ENCODE results near the gene VN1R5. TPM values are rescaled to one million over a fixed set of nuclear protein-coding genes. Genes with fewer than 3 reads are reported as not detected.

Gene VN1R5
- total and polyA plus RNA-seq, 2 donors from 2014 or later: not detected

- FAIRE-seq: no peak
- no peak overlapping the region for H3K9ac ChIP-seq (ENCODE audit: low read length in 3 of 3)
- peaks cover 0 to 15% (median 0%) of the 10 kb centered on the region in 3 donors for H3K9me3 ChIP-seq (ENCODE audit: control insufficient read depth in 2 of 3, insufficient read depth in 1 of 3, low read length in 3 of 3)
- no peak for TF ChIP-seq CTCF (IDR thresholded peaks at IDR 0.05; ENCODE audit: borderline replicate concordance, extremely low read depth, insufficient read depth)
- intact Hi-C loops (cut with DNase I): no loop called here
- H3K27me3 ChIP-seq (ENCODE audit: control insufficient read depth, insufficient read depth, low read length): no peaks in the 10 kb centered on the region
- no peak for DNase-seq
- H3K27ac ChIP-seq (ENCODE audit: low read depth in 2 of 2, low read length in 2 of 2): no peak overlapping the region
- H3K36me3 ChIP-seq (ENCODE audit: control insufficient read depth in 2 of 3, insufficient read depth in 3 of 3, low read length in 3 of 3): no peaks in the 10 kb centered on the region
- no peak overlapping the region for H3K4me3 ChIP-seq (ENCODE audit: low read length in 3 of 3)
- H3K4me1 ChIP-seq (ENCODE audit: control insufficient read depth in 2 of 3, insufficient read depth in 2 of 3, low read depth in 1 of 3, low read length in 3 of 3): no peaks in the 10 kb centered on the region
Observed at GRCh38 chr1:247224822-247225221, 31.1 kb upstream of the VN1R5 start.

GRCh38 chr1:247228133-247228532 lies 27.7 kb upstream of the VN1R5 start:
- no peak for FAIRE-seq
- intact Hi-C loops (cut with DNase I): no loop called here
- Histone ChIP-seq H3K4me3 (ENCODE audit: low read length in 3 of 3) (peak overlapping the region in 1 of 3 donors; percentile 18), H3K4me1 (ENCODE audit: control insufficient read depth in 2 of 3, insufficient read depth in 2 of 3, low read depth in 1 of 3, low read length in 3 of 3) (no peaks in the 10 kb centered on the region), H3K9ac (ENCODE audit: low read length in 3 of 3) (no peak overlapping the region), H3K36me3 (ENCODE audit: control insufficient read depth in 2 of 3, insufficient read depth in 3 of 3, low read length in 3 of 3) (no peaks in the 10 kb centered on the region), H3K27ac (ENCODE audit: low read depth in 2 of 2, low read length in 2 of 2) (no peak overlapping the region), H3K27me3 (ENCODE audit: control insufficient read depth, insufficient read depth, low read length) (no peaks in the 10 kb centered on the region), H3K9me3 (ENCODE audit: control insufficient read depth in 2 of 3, insufficient read depth in 1 of 3, low read length in 3 of 3) (peaks cover 0 to 15% (median 0%) of the 10 kb centered on the region in 3 donors)
- DNase-seq: no peak
- no peak for TF ChIP-seq CTCF (IDR thresholded peaks at IDR 0.05; ENCODE audit: borderline replicate concordance, extremely low read depth, insufficient read depth)

GRCh38 chr1:247241691-247242090 lies 14.2 kb upstream of the VN1R5 start:
- peaks cover 0 to 5% (median 2%) of the 10 kb centered on the region in 3 donors for H3K9me3 ChIP-seq (ENCODE audit: control insufficient read depth in 2 of 3, insufficient read depth in 1 of 3, low read length in 3 of 3)
- intact Hi-C loops (cut with DNase I): no loop called here
- no peaks in the 10 kb centered on the region for H3K4me1 ChIP-seq (ENCODE audit: control insufficient read depth in 2 of 3, insufficient read depth in 2 of 3, low read depth in 1 of 3, low read length in 3 of 3)
- H3K9ac ChIP-seq (ENCODE audit: low read length in 3 of 3): no peak overlapping the region
- FAIRE-seq: no peak
- no peak for DNase-seq
- H3K27me3 ChIP-seq (ENCODE audit: control insufficient read depth, insufficient read depth, low read length): no peaks in the 10 kb centered on the region
- no peaks in the 10 kb centered on the region for H3K36me3 ChIP-seq (ENCODE audit: control insufficient read depth in 2 of 3, insufficient read depth in 3 of 3, low read length in 3 of 3)
- no peak overlapping the region for H3K4me3 ChIP-seq (ENCODE audit: low read length in 3 of 3)
- H3K27ac ChIP-seq (ENCODE audit: low read depth in 2 of 2, low read length in 2 of 2): no peak overlapping the region
- TF ChIP-seq CTCF (IDR thresholded peaks at IDR 0.05; ENCODE audit: borderline replicate concordance, extremely low read depth, insufficient read depth): no peak

GRCh38 chr1:247243524-247244137 lies 12.2 kb upstream of the VN1R5 start:
- H3K9ac ChIP-seq (ENCODE audit: low read length in 3 of 3): no peak overlapping the region
- no peaks in the 10 kb centered on the region for H3K36me3 ChIP-seq (ENCODE audit: control insufficient read depth in 2 of 3, insufficient read depth in 3 of 3, low read length in 3 of 3)
- no peak overlapping the region for H3K4me3 ChIP-seq (ENCODE audit: low read length in 3 of 3)
- peaks cover 0 to 5% (median 2%) of the 10 kb centered on the region in 3 donors for H3K9me3 ChIP-seq (ENCODE audit: control insufficient read depth in 2 of 3, insufficient read depth in 1 of 3, low read length in 3 of 3)
- no peak for FAIRE-seq
- no peaks in the 10 kb centered on the region for H3K27me3 ChIP-seq (ENCODE audit: control insufficient read depth, insufficient read depth, low read length)
- intact Hi-C loops (cut with DNase I): no loop called here
- peak in 2 of 5 donors; percentile 3 to 12 for DNase-seq
- TF ChIP-seq CTCF (IDR thresholded peaks at IDR 0.05; ENCODE audit: borderline replicate concordance, extremely low read depth, insufficient read depth): no peak
- no peaks in the 10 kb centered on the region for H3K4me1 ChIP-seq (ENCODE audit: control insufficient read depth in 2 of 3, insufficient read depth in 2 of 3, low read depth in 1 of 3, low read length in 3 of 3)
- no peak overlapping the region for H3K27ac ChIP-seq (ENCODE audit: low read depth in 2 of 2, low read length in 2 of 2)

Data from kidney (tissue), 14 donors.